BJ (cell line): Measurements from ENCODE around the gene RAB21. TPM values are rescaled to one million over a fixed set of nuclear protein-coding genes. Genes with fewer than 3 reads are reported as not detected.

Source experiments
- CTCF ChIA-PET: fragments of 350-600 bp; formaldehyde crosslinking; extraction: SDS; loops from one replicate; lab custom pipeline; 2021; ENCODE audit warnings: antibody characterized with exemption, inconsistent platforms; lab: Yijun Ruan, JAX
- POLR2A ChIA-PET: fragments of 300-600 bp; sonication (Branson Sonifier 250); formaldehyde crosslinking; extraction: SDS; loops from one replicate; lab custom pipeline; 2021; ENCODE audit warnings: antibody characterized with exemption; lab: Charles Lee
- DNase-seq: peaks from one replicate; pipeline ENCODE4 v3.0.0-alpha.2; 2011; ENCODE audit warnings: low read depth
- H3K27me3 ChIP-seq: 2 replicates; pipeline ENCODE4 v1.6.0; 2011; ENCODE audit warnings: low read length; ENCODE audit not compliant: control insufficient read depth, insufficient read depth
- H3K36me3 ChIP-seq: 2 replicates; pipeline ENCODE4 v1.5.1; 2011; ENCODE audit warnings: low read length; ENCODE audit not compliant: control insufficient read depth, insufficient read depth
- H3K4me3 ChIP-seq: 2 replicates; pipeline ENCODE4 v1.5.1; 2011; ENCODE audit warnings: low read depth, mild to moderate bottlenecking, control low read depth, low read length
- polyA plus RNA-seq: library from polyadenylated mRNA; depleted of rRNA; stranded (reverse); fragments of >200 nt; gene quantifications from 2 replicates; pipeline ENCODE4 v1.2.3, GENCODE V29; 2011
- TF ChIP-seq, protein P1 (sequence below): IDR thresholded peaks from 2 replicates; pipeline ENCODE4 v1.5.1; 2011; ENCODE audit warnings: low read depth, mild to moderate bottlenecking, control low read depth, inconsistent platforms, low read length, moderate library complexity; ENCODE audit not compliant: insufficient read depth

RAB21 gene
- polyA plus RNA-seq, 1 experiment, result 3.6 TPM

DNA sequence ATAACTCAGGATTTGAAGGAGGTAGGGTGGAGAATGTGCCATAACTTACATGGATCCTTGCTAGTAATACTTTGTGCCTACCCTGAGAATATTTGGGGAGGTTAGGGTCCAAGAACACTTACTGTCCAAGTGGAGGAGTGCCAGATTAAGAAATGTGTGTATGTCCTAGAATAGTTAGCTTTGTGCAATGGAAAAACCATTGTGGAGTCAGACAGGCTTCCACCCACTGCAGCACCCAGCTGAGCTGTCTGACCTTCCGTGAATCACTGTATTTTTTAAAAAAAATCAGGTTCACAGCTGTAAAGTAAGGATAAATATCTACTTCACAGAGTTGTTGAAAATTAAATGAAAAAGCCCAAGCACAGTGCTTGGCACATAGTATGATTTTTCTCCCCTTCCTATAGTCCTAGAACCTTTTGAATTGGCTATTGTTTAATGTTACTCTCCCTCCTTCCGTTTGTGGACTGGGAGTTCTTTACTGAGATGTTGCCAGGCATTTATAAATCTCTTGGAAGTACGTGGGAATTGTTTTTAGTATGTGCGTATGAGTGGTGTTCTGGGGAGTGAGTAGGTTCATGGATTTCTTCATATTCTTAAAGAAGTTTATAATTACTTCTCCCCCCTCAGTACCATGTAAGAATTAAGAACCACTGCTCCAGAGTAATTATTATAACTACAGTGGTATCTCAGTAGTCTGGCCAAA, 9.2 kb downstream of the RAB21 start:
- ChIA-PET CTCF (no interaction called here), POLR2A (no interaction called here)
- DNase-seq, result no peak
- TF ChIP-seq, protein P1, sequence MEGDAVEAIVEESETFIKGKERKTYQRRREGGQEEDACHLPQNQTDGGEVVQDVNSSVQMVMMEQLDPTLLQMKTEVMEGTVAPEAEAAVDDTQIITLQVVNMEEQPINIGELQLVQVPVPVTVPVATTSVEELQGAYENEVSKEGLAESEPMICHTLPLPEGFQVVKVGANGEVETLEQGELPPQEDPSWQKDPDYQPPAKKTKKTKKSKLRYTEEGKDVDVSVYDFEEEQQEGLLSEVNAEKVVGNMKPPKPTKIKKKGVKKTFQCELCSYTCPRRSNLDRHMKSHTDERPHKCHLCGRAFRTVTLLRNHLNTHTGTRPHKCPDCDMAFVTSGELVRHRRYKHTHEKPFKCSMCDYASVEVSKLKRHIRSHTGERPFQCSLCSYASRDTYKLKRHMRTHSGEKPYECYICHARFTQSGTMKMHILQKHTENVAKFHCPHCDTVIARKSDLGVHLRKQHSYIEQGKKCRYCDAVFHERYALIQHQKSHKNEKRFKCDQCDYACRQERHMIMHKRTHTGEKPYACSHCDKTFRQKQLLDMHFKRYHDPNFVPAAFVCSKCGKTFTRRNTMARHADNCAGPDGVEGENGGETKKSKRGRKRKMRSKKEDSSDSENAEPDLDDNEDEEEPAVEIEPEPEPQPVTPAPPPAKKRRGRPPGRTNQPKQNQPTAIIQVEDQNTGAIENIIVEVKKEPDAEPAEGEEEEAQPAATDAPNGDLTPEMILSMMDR, result no peak
- Histone ChIP-seq H3K27me3 (no peaks in the 10 kb centered on the region), H3K4me3 (no peak overlapping the region), H3K36me3 (no peaks in the 10 kb centered on the region)

DNA sequence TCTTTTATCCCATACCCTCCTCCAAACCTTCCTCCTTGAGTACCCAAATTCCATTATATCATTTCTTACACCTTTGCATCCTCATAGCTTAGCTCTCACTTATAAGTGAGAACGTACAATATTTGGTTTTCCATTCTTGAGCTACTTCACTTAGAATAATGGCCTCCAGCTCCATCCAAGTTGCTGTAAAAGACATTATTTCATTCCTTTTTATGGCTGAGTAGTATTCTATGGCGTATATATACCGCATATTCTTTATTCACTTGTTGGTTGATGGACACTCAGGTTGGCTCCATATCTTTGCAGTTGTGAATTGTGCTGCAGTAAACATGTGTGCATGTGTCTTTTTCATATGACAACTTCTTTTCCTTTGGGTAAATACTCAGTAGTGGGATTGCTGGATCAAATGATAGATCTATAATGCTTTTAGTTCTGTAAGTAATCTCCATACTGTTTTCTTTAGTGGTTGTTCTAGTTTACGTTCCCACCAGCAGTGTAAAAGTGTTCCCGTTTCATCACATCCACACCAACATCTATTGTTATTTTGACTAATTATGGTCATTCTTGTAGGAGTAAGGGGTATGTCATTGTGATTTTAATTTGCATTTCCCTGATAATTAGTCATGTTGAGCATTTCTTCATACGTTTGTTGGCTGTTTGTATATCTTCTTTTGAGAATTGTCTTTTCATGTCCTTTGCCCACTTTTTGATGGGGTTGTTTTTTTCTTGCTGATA, 10.1 kb downstream of the RAB21 start:
- Histone ChIP-seq H3K36me3 (no peaks in the 10 kb centered on the region), H3K4me3 (no peak overlapping the region), H3K27me3 (no peaks in the 10 kb centered on the region)
- TF ChIP-seq, protein P1, result no peak
- CTCF ChIA-PET, result no interaction called here
- no peak for DNase-seq
- POLR2A ChIA-PET, result no interaction called here

DNA sequence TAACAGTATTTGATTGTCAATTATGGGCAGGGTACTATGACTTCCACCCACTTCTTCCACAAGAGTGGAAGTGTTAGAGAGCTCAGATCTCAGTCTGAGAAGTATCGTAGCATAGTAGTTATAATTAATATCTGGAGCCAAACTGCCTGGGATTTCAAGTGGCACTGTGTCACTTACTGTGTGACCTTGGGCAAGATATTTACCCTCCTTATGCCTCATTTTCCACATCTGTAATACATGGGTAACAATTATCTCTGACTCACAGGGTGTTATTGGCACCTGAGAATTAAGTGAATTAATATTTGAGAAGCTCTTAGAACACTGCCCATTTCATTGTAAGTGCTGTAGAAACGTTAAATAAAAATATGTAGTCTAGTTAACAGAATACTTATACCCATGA, 11.5 kb downstream of the RAB21 start:
- Histone ChIP-seq H3K4me3 (no peak overlapping the region), H3K27me3 (no peaks in the 10 kb centered on the region), H3K36me3 (no peaks in the 10 kb centered on the region)
- CTCF ChIA-PET, result no interaction called here
- DNase-seq, result no peak
- TF ChIP-seq, protein P1, result no peak
- POLR2A ChIA-PET, result no interaction called here

DNA sequence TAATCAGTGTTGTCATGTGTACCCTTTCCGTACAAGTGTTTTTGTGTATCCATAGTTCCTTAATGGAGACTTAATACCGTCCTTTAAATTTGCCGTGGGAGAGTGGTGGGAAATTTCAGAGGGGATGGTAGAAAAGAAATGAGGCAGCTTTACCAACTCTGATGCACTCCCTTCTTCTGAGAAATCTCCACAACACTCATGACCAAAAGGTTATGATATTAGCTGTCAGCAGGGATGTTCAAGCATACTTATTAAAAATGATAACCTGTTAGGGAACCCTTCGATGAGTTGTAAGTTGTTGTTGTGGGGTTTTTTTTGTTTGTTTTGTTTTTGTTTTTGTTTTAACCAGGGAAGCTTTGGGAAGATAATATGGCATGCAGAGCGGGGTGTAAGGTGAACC, 12.5 kb downstream of the RAB21 start:
- ChIA-PET CTCF (interaction anchor here (2.1 kb wide), 1 partner anchor 13 kb away, joined by 10 read pairs; no protein-coding TSS in a partner anchor), POLR2A (no interaction called here)
- no peak for DNase-seq
- Histone ChIP-seq H3K4me3 (no peak overlapping the region), H3K36me3 (0 out of 2 replicates have a peak, but pooled peaks cover 1% of the 10 kb centered on the region), H3K27me3 (no peaks in the 10 kb centered on the region)
- TF ChIP-seq, protein P1, result no peak

DNA sequence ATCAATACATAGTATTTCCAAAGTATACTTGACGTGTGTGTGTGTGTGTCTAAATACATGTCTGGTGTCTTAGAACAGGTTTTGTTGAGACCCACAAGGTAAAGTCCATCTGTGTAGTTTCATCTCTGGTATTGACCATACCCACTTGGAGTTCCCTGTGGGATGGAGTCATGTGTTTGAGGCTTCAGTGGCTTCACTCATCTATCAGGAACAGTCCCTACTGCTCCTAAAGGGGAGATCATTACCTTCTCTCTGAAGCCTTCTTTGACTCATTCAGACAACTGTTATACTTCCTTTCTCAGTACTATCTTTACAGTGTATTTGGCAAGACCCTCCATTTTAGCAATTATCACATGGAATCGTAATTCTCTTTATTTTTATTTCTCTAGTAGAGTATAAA, 14.2 kb downstream of the RAB21 start:
- CTCF ChIA-PET, result interaction anchor here (2.1 kb wide), 1 partner anchor 11 kb away, joined by 10 read pairs; no protein-coding TSS in a partner anchor

More for the DNA sequence above, 14.2 kb downstream of the RAB21 start:
- DNase-seq, result no peak
- no peak overlapping the region for H3K4me3 ChIP-seq
- no peaks in the 10 kb centered on the region for H3K27me3 ChIP-seq
- TF ChIP-seq, protein P1, result no peak
- POLR2A ChIA-PET, result no interaction called here
- H3K36me3 ChIP-seq, result 0 out of 2 replicates have a peak, but pooled peaks cover 1% of the 10 kb centered on the region
